GM18505 (cell line): ENCODE results near the gene DNMT3L.
"Not testable (repeated sequence)": the region's sequence is repeated elsewhere in the genome, so short reads cannot be mapped to it uniquely, and the experiment has no call there.

Experiments
- ATAC-seq: cut with Tn5 transposase; IDR thresholded peaks from one replicate; pipeline ENCODE4 v1.9.1; 2021; ENCODE audit not compliant: unreplicated experiment
- POLR2A ChIP-seq: IDR thresholded peaks from 4 replicates; pipeline ENCODE4 v1.6.1; 2011; ENCODE audit warnings: borderline replicate concordance; ENCODE audit not compliant: insufficient read depth, insufficient read length; ENCODE audit errors: extremely low read depth

DNMT3L gene

DNA sequence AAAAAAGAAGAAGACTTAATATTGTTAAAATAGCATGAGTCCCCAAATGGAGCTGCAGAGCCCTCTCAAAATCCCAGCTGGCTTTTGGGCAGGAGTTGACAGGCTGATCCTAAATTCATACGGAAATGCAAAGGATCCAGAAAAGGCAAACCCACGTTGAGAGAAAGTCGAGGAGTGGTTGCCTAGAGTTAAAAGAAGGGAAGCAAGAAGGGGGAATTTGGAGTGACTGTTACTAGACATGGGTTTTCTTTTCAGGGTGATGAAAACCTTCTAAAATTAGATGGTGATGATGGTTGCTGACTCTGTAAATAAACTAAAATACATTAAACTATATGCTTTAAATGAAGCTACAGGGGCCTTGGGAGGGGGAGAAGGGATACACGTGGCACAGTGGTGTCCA, 1.6 kb downstream of the DNMT3L start:
- TF ChIP-seq POLR2A, result no peak
- no peak for ATAC-seq

DNA sequence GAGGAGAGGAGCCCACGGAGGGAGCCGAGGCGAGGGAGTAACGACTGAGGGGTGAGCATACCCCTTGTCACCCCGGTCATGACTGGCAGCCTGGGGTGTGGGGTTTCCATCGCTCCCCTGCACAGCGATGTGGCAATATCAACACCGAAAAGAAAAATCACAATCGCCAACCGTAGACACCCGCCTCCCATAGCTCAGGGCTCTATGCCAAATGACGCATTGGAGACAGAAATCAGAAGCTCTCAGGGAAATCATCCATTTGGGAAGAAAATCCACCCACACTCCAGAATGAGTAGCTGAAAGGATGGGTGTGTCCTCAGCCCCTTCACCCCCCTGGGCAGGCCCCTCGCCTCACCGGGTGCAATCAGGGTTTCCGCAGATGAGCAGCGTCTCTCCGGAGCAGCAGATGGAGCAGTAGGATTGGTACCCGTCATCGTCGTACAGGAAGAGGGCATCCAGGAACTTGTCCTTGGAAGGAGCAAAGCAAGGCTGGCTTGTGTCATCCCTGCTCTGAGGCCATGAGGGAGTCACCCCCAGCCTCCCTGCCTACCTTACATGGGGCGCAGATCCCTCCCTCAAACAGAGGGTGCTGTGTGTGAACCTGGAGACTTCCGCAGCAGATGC, 2.5 kb downstream of the DNMT3L start:
- ATAC-seq, result no peak
- TF ChIP-seq POLR2A, result no peak

DNA sequence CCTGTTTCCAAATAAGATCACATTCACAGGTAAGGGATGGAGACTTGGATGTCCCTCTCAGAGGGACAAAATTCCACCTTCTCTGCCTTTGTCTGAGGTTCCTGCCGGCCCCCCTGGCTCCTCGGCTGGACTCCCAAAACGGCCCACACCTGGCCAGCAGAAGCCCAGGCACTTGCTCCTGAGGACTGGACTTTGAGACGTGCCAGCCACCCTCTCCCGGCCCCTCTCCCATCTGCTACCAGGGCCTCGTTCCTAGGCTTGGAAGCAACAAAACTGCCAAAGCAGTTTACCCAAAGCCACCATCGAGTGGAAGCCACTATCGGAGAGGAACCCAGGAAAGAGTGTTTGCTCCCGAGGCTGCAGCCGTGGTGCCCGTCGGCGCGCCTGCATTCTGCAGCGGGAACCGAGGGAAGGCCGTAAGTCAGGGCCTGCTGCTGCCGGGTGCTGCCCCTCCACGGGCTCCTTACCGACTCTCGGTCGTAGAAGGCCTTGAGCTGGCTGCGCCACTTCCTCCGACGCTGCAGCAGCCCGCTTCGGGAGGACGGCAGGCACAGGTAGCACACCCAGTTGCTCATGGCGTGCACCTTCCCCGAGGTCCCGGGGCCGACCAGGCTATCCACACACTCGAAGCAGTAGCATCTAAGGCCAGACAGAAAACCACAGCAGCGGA, 3.5 kb downstream of the DNMT3L start:
- no peak for ATAC-seq

DNA sequence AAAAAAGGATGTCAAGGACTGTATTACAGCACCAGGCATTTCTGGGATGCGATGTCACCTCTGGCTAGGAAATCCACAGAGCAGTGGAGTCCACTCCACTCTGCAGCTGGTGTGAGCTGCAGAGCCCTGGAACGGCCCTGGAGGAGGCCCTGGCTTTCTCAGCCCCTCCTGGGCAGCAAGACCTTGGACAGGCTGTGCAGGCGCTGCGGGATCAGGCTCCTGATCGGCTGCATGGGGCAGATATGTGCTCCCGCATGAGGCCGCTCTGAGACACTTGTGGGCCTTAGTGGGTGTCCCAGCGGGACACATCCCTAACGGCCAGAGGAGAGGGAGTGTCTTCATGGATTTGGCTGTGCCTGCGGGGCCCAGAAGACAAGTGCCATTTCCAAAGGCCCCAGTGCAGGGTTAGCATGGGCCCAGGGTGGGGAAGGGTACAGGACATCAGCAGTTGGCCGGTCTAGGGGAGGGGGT, 6.2 kb downstream of the DNMT3L start:
- ATAC-seq, result no peak
- no peak for TF ChIP-seq POLR2A

More for the DNA sequence above, 3.5 kb downstream of the DNMT3L start:
- no peak for TF ChIP-seq POLR2A

DNA sequence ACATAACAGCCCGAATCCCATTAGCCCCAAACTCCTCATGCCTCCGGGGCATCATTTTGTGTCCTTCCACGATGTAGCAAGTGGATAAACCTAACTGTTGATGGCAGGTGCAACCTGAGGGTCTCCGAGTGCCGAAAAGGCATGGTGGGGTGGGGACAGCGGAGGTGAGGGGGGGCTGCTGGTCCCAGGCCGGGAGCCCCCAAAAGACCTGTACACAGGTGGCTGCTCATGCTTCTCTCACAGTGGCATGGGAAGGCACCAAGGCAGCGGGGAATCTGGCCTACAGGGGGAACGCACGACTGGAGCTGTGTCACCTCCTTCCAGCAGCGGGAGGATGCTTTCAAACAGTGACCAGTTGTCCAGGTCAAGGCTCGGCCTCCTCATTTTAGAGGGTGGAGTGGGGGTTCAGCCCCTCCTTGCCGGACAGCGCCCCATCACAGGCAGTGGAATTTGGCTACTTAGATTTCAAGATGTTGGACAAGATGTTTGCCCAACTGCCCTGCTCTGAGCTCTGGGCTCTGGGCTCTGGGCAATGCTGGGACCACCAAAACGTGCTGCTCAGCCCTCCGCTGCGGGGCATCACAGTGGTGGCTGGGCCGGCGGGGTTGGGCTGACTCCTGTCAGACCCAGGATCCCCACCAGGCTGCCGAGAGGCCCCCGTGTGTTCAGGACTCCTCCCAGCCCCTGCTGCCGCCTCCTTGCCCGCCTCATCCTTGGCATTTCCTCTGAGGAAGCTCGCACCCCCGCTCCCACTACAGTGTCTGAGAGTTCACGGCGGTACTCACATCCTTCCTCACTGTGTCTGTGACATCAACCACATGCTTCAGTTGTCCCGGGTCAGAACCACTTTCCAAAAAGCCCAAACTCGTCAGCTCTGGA, 7.6 kb downstream of the DNMT3L start:
- no peak for ATAC-seq
- TF ChIP-seq POLR2A, result no peak

DNA sequence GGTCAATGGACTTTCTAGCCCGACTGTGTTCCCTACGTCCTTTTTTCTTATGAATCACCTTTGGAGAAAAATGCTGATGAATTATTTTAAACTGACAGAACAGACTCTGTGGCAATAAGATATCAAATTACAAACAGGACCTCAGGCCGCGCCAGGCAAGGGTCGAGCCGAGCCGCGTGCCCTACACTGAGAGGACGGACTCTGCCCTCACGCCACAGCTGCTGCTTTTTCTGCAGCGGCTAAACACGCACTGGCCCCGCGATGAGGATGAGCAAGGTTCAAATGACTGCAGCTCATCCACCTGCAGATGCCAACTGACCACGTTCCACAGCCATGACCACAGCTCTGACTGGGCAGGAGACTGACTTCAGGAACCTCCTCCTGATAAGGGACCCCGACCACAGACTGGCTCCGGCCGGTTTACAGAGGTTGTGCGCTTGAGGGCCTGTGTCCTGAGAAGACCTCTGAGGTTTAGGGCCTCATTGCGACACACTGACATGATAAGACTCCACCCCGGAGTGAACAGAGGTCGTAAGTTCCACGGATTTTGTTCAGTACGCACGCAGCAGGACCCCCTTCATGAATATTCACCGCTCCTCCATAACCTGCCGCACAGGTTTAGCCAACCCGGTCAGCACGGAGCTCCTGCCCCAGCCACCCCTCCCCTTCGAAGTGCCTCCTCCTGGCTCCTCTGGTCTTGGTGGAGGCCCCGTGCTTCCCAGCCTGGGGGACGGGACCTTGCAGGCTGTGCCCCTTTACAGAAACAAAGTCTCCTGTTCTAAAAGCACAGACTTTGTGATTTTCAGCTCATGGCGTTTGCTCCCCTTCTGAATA, 12.3 kb downstream of the DNMT3L start:
- not testable (repeated sequence) for ATAC-seq

DNA sequence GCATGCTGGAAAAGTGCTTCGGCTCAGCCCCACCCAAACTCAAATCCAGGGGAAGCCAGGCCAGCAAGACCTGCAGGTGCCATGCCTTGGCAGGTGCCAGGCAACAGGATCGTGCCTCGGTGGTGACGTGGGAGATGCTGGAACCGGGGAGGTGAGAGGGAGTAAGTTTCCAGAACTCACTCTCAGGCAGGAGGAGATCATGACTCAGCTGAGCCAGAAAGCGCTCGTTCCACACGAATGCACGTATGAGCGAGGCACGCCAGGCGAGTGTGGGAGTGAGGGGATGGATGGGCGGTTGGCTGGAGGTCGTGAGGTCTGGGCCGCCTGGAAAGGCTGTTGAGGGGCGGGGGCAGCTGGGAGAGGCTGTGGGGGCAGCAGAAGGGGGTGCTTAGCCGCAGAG, 13.8 kb downstream of the DNMT3L start:
- not testable (repeated sequence) for ATAC-seq

DNA sequence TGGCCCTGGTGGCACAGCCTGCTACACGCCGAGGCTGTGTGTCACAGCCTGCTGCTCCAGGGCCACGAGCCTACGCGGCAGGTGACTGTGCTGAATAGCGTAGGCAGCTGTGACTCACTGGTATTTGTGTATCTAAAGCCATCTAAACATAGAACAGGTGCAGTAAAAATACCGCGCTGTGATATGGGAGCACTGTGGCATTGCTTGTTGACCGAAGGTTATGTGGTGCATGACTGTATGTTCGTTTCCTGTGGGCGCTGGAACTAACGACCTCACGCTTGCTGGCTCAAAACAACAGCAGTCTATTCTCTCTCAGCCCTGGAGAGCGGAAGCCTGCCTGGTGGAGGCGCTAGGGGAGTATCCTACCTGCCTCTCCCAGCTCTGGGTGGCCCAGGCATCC, 17.7 kb downstream of the DNMT3L start:
- ATAC-seq, result peak; percentile 45

DNA sequence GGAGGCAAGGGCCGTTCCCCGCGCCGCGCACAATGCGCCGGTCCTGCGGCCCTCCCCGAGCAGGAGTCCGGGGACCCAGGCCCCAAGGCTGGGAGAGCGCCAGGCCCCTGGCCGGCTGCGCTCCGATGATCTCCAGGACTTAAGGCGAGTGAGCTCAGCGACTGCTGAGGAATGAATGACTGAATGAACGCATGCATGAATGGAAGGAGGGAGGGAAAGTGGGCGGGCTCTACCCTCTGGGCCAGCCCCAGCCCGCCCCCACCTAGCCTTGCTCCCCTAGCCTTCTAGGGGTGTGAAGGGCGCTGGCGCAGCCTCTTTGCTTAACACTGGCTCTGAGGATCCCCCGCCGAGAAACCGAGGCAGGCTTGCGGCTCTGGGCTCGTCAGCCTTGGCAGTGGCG, 20.4 kb downstream of the DNMT3L start:
- ATAC-seq, result peak; percentile 30

DNA sequence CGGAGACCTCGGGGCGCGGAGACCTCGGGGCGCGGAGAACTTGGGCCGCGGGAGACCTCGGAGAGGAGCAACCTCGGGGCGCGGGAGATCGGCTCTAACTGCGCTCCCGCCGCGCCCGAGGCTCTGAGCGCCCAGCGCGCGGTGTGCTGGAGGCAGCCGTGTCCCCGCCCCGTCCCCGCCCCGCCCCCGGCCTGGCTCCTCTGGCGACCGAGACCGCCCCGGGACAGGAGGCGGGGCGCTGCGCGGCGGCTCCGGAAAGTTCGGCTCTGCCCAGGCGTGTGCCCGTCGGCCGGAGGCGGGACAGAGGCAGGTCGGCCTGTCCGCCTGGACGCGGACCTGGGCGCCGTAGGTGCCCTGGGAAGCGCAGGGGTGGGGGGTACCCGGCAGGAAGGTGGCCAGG, 20.9 kb downstream of the DNMT3L start, which contains the start of gene ICOSLG:
Gene ICOSLG (minus strand): TSS at position 102 of the 400 bp plus-strand sequence. CDS start 126 bp downstream, outside the sequence.
- ATAC-seq, result peak; percentile 38

DNA sequence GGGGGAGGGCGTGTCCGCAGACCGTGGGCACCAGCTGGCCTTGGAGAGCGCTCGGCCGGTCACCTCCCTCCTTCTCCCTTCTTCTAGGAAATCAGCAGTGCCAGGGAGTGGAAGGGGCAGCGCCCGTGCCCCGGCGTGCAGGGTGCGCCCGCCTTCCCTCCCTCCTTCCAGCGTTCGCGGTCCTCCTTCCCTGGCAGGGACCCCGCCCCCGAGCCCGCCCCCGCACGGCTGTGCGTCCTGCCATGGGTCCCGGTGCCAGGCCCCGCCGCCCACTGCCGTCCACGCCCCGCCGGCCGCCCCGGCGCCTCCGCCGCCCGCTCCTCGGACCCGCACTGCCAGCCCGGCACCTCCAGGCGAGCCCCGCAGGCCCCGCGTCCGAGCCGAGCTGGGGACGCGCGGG, 21.3 kb downstream of the DNMT3L start:
- ATAC-seq, result peak; percentile 6

DNA sequence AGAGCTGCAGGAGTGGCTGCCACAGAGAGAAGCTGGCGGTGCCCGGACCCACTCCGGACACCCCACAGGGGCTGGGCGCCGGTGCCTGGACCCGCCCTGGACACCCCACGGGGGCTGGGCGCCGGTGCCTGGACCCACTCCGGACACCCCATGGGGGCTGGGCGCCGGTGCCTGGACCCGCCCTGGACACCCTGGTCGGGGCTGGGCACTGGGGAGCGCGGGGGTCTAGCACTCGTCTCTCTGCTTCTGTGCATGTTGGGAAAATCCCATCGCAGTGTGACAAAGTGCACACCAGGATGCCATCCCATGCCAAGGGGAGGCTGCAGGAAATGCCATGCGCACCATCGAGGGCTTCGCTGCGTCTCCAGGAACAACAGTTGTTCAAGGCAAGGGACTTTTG, 32.1 kb downstream of the DNMT3L start:
- not testable (repeated sequence) for ATAC-seq

DNA sequence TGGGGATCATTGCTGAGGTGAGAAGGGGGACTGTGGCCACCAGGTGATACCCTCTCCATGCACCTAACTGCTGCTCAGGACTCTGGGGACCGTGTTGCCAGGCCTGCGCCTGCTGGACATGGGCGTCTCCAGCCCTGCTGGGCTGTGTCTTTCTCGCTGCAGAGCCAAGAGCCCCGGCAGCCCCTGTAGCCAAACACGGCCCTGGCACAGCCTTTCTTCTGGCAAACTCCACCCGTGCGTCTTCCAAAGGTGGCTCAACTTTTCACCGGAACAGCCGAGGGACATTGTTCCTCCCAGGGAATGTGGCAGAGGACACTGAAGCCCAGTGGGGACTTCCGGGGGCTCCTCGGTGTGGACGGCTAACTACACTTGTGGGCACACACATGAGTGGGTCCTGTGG, 33.6 kb downstream of the DNMT3L start:
- not testable (repeated sequence) for ATAC-seq

DNA sequence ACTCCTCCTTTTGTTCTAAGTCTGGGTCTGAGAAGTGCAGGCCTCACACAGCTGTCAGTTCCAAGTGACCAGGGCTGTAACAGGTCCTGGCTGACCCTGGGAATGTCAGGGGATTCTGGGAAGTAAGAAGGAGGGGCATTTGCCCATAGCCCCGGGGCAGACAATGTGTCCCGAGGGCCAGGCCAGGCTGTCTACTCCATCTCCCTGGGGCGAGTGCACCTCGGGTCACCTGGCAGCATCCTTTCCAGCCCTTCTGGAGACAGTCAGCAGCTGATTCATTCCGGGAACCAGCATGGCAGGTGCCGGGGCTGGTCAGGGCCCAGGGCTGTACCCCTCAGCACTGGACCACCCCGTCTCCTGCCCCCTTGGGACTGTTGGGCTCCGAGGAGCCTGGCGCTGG, 34.1 kb downstream of the DNMT3L start:
- ATAC-seq, result not testable (repeated sequence)

DNA sequence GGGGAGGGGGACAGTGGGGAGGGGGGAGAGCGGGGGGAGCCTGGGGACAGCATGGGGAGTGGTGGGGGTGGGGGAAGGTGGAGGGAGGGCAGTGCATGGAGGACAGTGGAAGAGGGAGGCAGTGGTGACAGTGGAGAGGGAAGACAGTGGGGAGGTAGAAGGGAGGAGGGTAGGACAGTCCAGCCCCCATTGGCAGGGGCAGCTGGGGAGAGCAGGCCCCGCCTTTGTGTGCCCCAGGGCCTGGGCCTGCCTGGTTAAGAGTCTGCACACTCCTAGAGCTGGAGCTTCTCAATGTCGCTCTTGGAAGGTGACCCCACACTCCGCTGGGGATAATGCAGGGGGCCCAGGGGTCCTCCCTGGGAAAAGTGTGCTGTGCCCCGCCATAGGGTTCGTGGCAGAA, 36.1 kb downstream of the DNMT3L start:
- not testable (repeated sequence) for ATAC-seq

DNA sequence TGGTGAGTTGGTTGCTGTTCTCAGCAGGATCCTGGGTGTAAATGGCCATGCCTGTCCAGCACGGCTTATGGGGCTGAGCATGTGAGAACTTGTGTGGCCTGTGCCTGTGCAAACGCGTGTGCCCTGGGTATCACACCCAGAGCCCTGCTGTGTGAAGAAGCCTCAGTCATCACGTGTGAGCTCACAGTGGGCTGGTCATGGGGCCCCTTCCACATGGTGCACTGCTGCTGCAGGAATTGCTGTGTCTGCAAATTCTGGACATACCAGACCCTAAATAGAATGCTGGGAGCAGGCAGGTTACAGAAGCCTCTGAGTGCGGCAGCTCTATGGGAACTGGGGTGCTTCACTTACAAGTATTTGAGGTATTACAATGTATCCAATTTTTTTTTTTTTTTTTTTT, 38.4 kb downstream of the DNMT3L start:
- ATAC-seq, result not testable (repeated sequence)

DNA sequence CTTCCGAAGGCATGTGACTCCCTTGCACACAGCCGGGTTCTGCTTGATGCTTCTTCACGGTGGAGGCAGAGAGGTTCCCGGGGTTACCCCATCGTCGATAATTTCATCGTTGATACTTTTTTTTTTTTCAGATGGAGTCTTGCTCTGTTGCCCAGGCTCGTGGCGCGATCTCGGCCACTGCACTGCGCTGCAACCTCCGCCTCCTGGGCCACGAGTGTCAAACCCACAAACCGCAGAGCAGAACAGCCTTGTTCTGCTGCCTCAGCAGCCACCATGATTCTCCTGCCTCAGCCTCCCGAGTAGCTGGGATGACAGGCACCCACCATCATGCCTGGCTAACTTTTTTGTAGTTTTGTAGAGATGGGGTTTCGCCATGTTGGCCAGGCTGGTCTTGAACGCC, 41.0 kb downstream of the DNMT3L start:
- ATAC-seq, result not testable (repeated sequence)

DNA sequence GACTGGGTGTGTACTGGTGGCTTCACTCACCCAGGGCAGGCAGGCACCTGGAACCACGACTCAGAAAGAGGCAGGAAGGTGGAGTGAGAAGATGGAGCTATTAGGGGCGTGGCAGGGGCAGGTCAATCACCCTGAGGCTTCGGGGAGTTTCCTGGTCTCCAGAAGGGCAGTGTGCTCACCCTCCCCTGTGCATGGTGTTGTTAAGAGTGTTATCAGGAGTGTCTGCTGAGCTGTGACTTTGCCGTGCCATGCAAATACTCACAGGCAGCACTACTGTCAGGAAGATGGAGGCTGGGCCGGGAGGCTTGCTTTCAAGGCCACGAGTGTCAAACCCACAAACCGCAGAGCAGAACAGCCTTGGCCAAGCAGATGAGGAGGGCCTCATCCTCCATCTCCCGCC, 43.2 kb downstream of the DNMT3L start:
- not testable (repeated sequence) for ATAC-seq

DNA sequence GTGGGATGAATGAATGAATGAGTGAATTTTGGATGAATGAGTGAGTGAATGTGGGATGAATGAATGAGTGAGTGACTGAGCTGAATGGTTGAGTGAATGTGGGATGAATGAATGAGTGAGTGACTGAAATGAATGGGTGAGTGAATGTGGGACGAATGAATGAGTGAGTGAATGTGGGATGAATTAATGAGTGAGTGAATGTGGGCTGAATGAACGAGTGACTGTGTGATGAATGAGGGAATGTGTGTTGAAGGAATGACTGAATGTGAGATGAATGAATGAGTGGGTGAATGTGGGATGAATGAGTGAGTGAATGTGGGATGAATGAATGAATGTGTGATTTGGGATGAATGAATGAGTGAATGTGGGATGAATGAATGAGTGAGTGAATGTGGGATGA, 49.7 kb downstream of the DNMT3L start:
- not testable (repeated sequence) for ATAC-seq
